Sigmoid colon (tissue), 3 donors: ENCODE data around the gene SH2D7.

ENCODE experiments used
- POLR2A ChIP-seq, 2 donors: fragments of 450-650 bp; IDR thresholded peaks; one replicate each; pipeline ENCODE4 v1.6.1; 2016; ENCODE audit warnings: antibody characterized with exemption in 2 of 2, mild to moderate bottlenecking in 2 of 2, moderate library complexity in 2 of 2
- TF ChIP-seq, protein P1 (sequence below), 4 experiments: fragments of 450-650 bp in 3 of 4; fragments of 200-600 bp in 1 of 4; IDR thresholded peaks; one replicate each; pipeline ENCODE4 v1.5.1; 2016 to 2019; ENCODE audit warnings: antibody characterized with exemption in 4 of 4, mild to moderate bottlenecking in 3 of 4, moderate library complexity in 2 of 4

GRCh38 chr15:78098131-78098755 is 5.9 kb downstream of the SH2D7 start:
- no peak for TF ChIP-seq POLR2A (IDR thresholded peaks at IDR 0.05)
- TF ChIP-seq, protein P1, sequence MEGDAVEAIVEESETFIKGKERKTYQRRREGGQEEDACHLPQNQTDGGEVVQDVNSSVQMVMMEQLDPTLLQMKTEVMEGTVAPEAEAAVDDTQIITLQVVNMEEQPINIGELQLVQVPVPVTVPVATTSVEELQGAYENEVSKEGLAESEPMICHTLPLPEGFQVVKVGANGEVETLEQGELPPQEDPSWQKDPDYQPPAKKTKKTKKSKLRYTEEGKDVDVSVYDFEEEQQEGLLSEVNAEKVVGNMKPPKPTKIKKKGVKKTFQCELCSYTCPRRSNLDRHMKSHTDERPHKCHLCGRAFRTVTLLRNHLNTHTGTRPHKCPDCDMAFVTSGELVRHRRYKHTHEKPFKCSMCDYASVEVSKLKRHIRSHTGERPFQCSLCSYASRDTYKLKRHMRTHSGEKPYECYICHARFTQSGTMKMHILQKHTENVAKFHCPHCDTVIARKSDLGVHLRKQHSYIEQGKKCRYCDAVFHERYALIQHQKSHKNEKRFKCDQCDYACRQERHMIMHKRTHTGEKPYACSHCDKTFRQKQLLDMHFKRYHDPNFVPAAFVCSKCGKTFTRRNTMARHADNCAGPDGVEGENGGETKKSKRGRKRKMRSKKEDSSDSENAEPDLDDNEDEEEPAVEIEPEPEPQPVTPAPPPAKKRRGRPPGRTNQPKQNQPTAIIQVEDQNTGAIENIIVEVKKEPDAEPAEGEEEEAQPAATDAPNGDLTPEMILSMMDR (IDR thresholded peaks at IDR 0.05), result no peak
